Measurements from ENCODE around the gene APBB2. TPM values are rescaled to one million over a fixed set of nuclear protein-coding genes. Genes with fewer than 3 reads are reported as not detected.

Gene APBB2
- total RNA-seq, 4 donors from 2014 or later = 139 to 248 (median 203) TPM

DNA sequence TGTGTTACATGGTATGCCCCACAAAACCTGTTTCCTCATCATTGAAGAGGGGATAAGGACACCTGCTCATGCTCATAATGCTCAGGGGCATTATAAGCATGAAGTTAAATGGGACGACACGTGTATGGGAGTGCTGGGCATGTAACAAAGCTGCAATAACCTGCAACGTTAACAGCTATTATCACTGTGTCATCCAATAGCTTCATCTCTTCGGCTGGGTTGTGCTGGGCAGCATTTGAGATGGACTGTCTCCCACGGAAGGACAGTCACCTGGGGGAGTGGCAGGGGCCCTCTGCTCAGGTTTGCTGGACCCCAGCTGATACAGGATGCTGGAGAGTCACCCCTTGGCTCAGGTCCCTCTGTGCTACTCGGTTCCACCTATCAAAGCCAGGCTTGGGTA is 370.1 kb downstream of the APBB2 start:
- Histone ChIP-seq H3K36me3 (peaks cover 0 to 9% (median 0%) of the 10 kb centered on the region in 3 donors), H3K27ac (no peak overlapping the region), H3K9me3 (no peaks in the 10 kb centered on the region), H3K27me3 (no peaks in the 10 kb centered on the region), H3K4me1 (no peaks in the 10 kb centered on the region), H3K4me3 (no peak overlapping the region)
- TF ChIP-seq EP300 (IDR thresholded peaks at IDR 0.05) (no peak), POLR2A (IDR thresholded peaks at IDR 0.05) (no peak)
- TF ChIP-seq, protein P1, sequence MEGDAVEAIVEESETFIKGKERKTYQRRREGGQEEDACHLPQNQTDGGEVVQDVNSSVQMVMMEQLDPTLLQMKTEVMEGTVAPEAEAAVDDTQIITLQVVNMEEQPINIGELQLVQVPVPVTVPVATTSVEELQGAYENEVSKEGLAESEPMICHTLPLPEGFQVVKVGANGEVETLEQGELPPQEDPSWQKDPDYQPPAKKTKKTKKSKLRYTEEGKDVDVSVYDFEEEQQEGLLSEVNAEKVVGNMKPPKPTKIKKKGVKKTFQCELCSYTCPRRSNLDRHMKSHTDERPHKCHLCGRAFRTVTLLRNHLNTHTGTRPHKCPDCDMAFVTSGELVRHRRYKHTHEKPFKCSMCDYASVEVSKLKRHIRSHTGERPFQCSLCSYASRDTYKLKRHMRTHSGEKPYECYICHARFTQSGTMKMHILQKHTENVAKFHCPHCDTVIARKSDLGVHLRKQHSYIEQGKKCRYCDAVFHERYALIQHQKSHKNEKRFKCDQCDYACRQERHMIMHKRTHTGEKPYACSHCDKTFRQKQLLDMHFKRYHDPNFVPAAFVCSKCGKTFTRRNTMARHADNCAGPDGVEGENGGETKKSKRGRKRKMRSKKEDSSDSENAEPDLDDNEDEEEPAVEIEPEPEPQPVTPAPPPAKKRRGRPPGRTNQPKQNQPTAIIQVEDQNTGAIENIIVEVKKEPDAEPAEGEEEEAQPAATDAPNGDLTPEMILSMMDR (IDR thresholded peaks at IDR 0.05) = no peak
- WGBS, 2 donors = 87 to 92% methylated on average over 6 of the region's 6 CpGs
- no peak for DNase-seq (ENCODE audit: low spot score in 2 of 2)

DNA sequence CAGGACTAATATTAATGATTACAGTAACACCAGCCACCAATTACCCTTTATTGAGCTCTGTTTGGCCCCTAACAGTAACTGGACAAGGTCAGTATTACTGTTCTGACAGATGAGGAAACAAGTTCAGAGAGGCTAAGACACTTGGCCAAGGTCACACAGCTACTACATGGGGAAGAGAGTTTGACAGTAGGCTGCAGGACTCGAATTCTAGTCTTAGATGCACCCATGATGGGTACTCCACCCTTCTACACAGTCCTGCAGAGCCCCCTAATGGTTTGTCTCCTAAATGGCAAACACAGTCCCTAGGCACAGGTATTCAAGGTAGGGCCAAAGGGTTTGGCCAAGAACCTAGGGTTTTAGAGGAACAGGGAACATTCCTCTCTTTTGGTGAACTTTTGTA is 370.6 kb downstream of the APBB2 start:
- Histone ChIP-seq H3K36me3 (peaks cover 0 to 9% (median 0%) of the 10 kb centered on the region in 3 donors), H3K4me1 (no peaks in the 10 kb centered on the region), H3K27ac (no peak overlapping the region), H3K9me3 (no peaks in the 10 kb centered on the region), H3K27me3 (no peaks in the 10 kb centered on the region), H3K4me3 (no peak overlapping the region)
- WGBS, 2 donors = 81 to 93% methylated on average over 1 of the region's 1 CpG
- TF ChIP-seq, protein P1 (IDR thresholded peaks at IDR 0.05) = no peak
- TF ChIP-seq EP300 (IDR thresholded peaks at IDR 0.05) (no peak), POLR2A (IDR thresholded peaks at IDR 0.05) (no peak)
- no peak for DNase-seq (ENCODE audit: low spot score in 2 of 2)

DNA sequence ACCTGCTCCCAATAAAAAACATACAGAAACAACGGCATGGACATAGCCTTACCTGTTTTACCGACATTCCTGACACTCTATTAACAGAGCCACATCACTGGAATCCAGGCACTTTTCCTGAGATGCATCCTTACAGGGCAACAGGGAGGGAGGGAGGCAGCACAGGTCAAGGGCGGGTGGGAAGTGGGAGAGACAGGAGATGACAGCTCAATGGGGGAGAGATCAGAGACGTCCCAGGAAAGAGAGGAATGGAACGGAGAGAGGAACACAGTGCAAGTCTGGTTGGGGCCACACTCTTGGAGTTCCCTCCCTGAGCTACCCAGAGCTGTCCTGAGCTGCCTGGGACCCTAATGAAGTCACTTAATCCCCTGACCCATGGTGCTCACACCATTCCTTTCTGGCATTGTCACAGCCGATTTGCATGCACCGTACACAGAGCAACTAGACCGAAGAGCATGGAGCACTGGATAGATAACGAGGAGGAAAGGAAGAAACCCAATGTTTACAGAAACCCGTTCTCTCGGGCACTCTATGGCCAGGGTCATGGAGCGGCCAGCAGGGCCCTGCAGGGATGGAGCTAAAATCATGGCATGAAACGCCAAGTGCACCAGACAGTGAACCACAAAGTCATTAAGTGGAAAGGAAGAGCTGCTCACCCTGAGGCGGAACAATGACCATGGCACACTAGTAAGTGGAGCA is 371.5 kb downstream of the APBB2 start:
- Histone ChIP-seq H3K4me3 (no peak overlapping the region), H3K9me3 (no peaks in the 10 kb centered on the region), H3K36me3 (peaks cover 0 to 9% (median 0%) of the 10 kb centered on the region in 3 donors), H3K27ac (no peak overlapping the region), H3K27me3 (no peaks in the 10 kb centered on the region), H3K4me1 (no peaks in the 10 kb centered on the region)
- WGBS, 2 donors = 67 to 68% methylated on average over 14 of the region's 14 CpGs
- no peak for DNase-seq (ENCODE audit: low spot score in 2 of 2)
- TF ChIP-seq, protein P1 (IDR thresholded peaks at IDR 0.05) = no peak
- TF ChIP-seq EP300 (IDR thresholded peaks at IDR 0.05) (no peak), POLR2A (IDR thresholded peaks at IDR 0.05) (no peak)

DNA sequence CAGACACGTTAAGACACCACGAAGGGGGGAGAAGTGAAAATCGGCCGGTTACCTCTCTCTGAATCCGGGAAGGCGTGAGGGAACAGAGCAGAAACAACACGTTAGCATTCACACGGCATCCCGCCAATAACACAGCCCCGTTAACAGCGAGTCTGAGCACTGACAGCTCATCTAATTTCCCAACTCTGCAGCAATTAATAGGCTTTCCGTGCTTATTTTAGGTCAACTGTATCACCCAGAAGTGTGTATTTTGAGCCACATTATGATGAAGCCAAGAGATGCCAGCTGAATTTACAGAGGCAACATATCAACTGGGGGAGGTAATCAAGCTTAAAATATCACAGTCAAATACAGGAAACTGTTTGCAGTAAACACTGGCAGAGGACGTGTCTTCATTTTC is 372.0 kb downstream of the APBB2 start:
- no peaks in the 10 kb centered on the region for H3K4me1 ChIP-seq
- TF ChIP-seq EP300 (IDR thresholded peaks at IDR 0.05) (no peak), POLR2A (IDR thresholded peaks at IDR 0.05) (no peak)
- TF ChIP-seq, protein P1 (IDR thresholded peaks at IDR 0.05) = no peak
- H3K27me3 ChIP-seq = no peaks in the 10 kb centered on the region
- H3K27ac ChIP-seq = no peak overlapping the region
- WGBS, 2 donors = 85 to 91% methylated on average over 13 of the region's 13 CpGs
- H3K36me3 ChIP-seq = peaks cover 0 to 14% (median 0%) of the 10 kb centered on the region in 3 donors
- no peaks in the 10 kb centered on the region for H3K9me3 ChIP-seq
- DNase-seq (ENCODE audit: low spot score in 2 of 2) = no peak
- H3K4me3 ChIP-seq = no peak overlapping the region

DNA sequence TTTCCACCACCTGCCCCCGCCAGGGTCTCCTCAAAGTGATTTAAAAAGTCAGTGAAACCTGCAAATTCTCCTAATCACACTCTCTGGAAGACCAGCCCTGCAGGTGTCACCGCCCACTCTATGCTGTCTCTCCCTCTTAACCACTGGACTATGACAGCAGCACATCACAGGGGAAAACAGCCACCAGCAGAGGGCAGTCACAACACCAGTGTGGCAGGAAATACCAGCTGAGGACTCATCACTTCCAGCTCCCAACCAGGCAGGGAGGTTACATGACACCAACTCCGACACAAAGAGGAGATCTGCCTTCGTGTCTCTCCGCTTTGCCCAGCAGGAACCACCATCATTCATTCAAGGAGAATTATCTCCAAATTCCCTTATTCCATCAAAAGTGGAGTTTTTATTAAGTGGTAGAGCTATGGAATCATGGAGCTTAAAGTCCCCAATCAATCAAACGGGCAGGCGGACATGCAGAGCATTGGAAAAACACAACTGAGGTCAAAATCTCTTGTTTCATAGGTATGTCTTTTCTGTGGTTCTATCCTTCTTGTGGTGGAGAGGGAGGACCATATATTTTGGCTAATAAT is 373.3 kb downstream of the APBB2 start:
- 75 to 77% methylated on average over 7 of the region's 7 CpGs for whole genome bisulfite sequencing, 2 donors
- peak; percentile 47 to 76 for DNase-seq (ENCODE audit: low spot score in 2 of 2)
- Histone ChIP-seq H3K9me3 (no peaks in the 10 kb centered on the region), H3K27me3 (no peaks in the 10 kb centered on the region), H3K4me1 (no peaks in the 10 kb centered on the region), H3K4me3 (no peak overlapping the region), H3K36me3 (peaks cover 0 to 26% (median 0%) of the 10 kb centered on the region in 3 donors), H3K27ac (no peak overlapping the region)
- TF ChIP-seq, protein P1 (IDR thresholded peaks at IDR 0.05) = peak; percentile 36 to 55 (median 43)
- TF ChIP-seq POLR2A (IDR thresholded peaks at IDR 0.05) (no peak), EP300 (IDR thresholded peaks at IDR 0.05) (no peak)

Measured in tibial nerve (tissue), 4 donors.